Stimulated activated CD4-positive, alpha-beta T cell treated with anti-CD3 and anti-CD28 coated beads, Interleukin-15, amount 100 ng/mL, for 48 hours (primary cell): ENCODE results near the gene PDZK1IP1.
"Not testable (repeated sequence)": the region's sequence is repeated elsewhere in the genome, so short reads cannot be mapped to it uniquely, and the experiment has no call there.

Source experiments
- DNase-seq, 2 donors: peaks; one replicate each; pipeline ENCODE4 v3.0.0-alpha.2; 2020; ENCODE audit warnings: low read depth in 2 of 2

Gene PDZK1IP1

GRCh38 chr1:47181095-47181954 lies 8.5 kb downstream of the PDZK1IP1 start:
- no peak for DNase-seq

GRCh38 chr1:47180603-47181094 lies 9.2 kb downstream of the PDZK1IP1 start:
- no peak for DNase-seq

GRCh38 chr1:47179988-47180563 lies 9.8 kb downstream of the PDZK1IP1 start:
- no peak for DNase-seq

GRCh38 chr1:47179017-47179987 lies 10.5 kb downstream of the PDZK1IP1 start:
- DNase-seq, result peak; percentile 66 to 77

GRCh38 chr1:47178654-47179016 lies 11.2 kb downstream of the PDZK1IP1 start:
- no peak for DNase-seq

- no peak for DNase-seq
These were observed 11.8 kb downstream of the PDZK1IP1 start for GRCh38 chr1:47178020-47178419.

GRCh38 chr1:47175227-47175934 lies 14.5 kb downstream of the PDZK1IP1 start:
- peak in 1 of 2 donors; percentile 31 for DNase-seq

GRCh38 chr1:47174656-47175020 lies 15.2 kb downstream of the PDZK1IP1 start:
- no peak for DNase-seq

GRCh38 chr1:47172782-47173181 lies 17.1 kb downstream of the PDZK1IP1 start:
- no peak for DNase-seq

- no peak for DNase-seq
These were observed 25.3 kb downstream of the PDZK1IP1 start for GRCh38 chr1:47164552-47164951.

GRCh38 chr1:47161298-47162040 lies 28.4 kb downstream of the PDZK1IP1 start:
- no peak for DNase-seq

- DNase-seq, result no peak
These were observed 29.1 kb downstream of the PDZK1IP1 start for GRCh38 chr1:47160716-47161115.

- not testable (repeated sequence) for DNase-seq
These were observed 31.9 kb downstream of the PDZK1IP1 start for GRCh38 chr1:47157957-47158356.

- not testable (repeated sequence) for DNase-seq
These were observed 33.4 kb downstream of the PDZK1IP1 start for GRCh38 chr1:47156457-47156856.

GRCh38 chr1:47149162-47149561 lies 40.7 kb downstream of the PDZK1IP1 start:
- not testable (repeated sequence) for DNase-seq

GRCh38 chr1:47147047-47147785 lies 42.6 kb downstream of the PDZK1IP1 start:
- no peak for DNase-seq

GRCh38 chr1:47146495-47146894 lies 43.3 kb downstream of the PDZK1IP1 start:
- DNase-seq, result not testable (repeated sequence)

- not testable (repeated sequence) for DNase-seq
These were observed 46.2 kb downstream of the PDZK1IP1 start for GRCh38 chr1:47143654-47144053.

- DNase-seq, result not testable (repeated sequence)
These were observed 49.5 kb downstream of the PDZK1IP1 start for GRCh38 chr1:47140358-47140757.
